PFSK-1 (cell line): ENCODE measurements around the gene GRB2.

Experiments used
- FOXP2 ChIP-seq: optimal IDR thresholded peaks from 2 replicates; pipeline ENCODE3; 2011; ENCODE audit warnings: borderline replicate concordance, control low read depth, inconsistent platforms; ENCODE audit not compliant: insufficient read depth; ENCODE audit errors: extremely low read length, extremely low read depth
- POLR2AphosphoS5 ChIP-seq: IDR thresholded peaks from 2 replicates; pipeline ENCODE4 v1.6.1; 2012; ENCODE audit warnings: low read depth, mild to moderate bottlenecking, control low read depth, low read length, moderate library complexity
- REST ChIP-seq, 2 experiments: IDR thresholded peaks; 2 replicates each; pipeline versions ENCODE4 v1.6.1 to v1.8.0; 2011 to 2012; ENCODE audit warnings: low read depth in 2 of 2, low read length in 2 of 2, control low read depth in 1 of 2, inconsistent platforms in 1 of 2, mild to moderate bottlenecking in 1 of 2, moderate library complexity in 1 of 2; ENCODE audit not compliant: insufficient read depth in 1 of 2
- SIN3A ChIP-seq: IDR thresholded peaks from 2 replicates; pipeline ENCODE4 v1.6.1; 2012; ENCODE audit warnings: mild to moderate bottlenecking, low read length, moderate library complexity, borderline replicate concordance; ENCODE audit not compliant: insufficient read depth
- TAF1 ChIP-seq: IDR thresholded peaks from 2 replicates; pipeline ENCODE4 v1.6.1; 2012; ENCODE audit warnings: low read length, control low read depth, borderline replicate concordance; ENCODE audit not compliant: insufficient read depth

DNA sequence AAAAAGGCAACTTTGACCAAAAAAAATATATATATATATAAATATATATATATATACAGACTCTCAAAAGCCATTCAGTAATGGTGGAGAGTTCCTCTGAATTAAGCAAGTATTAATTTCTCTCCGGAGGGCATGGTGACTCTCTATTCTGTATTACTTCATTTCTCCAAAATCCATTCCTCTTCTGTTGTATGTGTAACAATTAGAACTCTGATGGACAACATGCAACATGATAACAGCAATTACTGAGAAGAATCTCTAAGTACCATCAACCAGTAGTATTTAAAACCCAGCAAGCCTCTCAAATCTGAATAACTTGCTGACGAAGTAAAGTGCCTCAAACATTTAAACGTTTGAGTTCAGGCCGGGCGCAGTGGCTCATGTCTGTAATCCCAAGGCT, 2.3 kb downstream of the GRB2 start:
- TF ChIP-seq SIN3A, result no peak
- no peak for TF ChIP-seq POLR2AphosphoS5
- TF ChIP-seq TAF1, result no peak
- no peak for TF ChIP-seq REST (IDR thresholded peaks at IDR 0.05; ENCODE audit: insufficient read depth in 1 of 2, low read depth in 2 of 2, low read length in 2 of 2)
- no peak for TF ChIP-seq FOXP2
